ENCODE data around the gene ELOVL2. TPM values are rescaled to one million over a fixed set of nuclear protein-coding genes. Genes with fewer than 3 reads are reported as not detected.

The ELOVL2 gene
- total RNA-seq, 1 experiment from 2014 or later: 0.07 TPM

- H3K4me1 ChIP-seq (ENCODE audit: control insufficient read depth in 1 of 2, insufficient read depth in 2 of 2, low read length in 2 of 2): peaks cover 0 to 7% of the 10 kb centered on the region in 2 experiments; a peak in 1 of 4 replicates
- no peak overlapping the region for H3K4me2 ChIP-seq (ENCODE audit: low read length)
- intact Hi-C loops (cut with micrococcal nuclease): no loop called here
- no peak for TF ChIP-seq CBX3 (IDR thresholded peaks at IDR 0.05; ENCODE audit: low read depth)
- no peak for TF ChIP-seq SRF (IDR thresholded peaks at IDR 0.05; ENCODE audit: low read depth)
- no peak for TF ChIP-seq YY1 (IDR thresholded peaks at IDR 0.05; ENCODE audit: extremely low read depth, insufficient replicate concordance, low read depth, low read length)
- TF ChIP-seq CTCF (IDR thresholded peaks at IDR 0.05 in 2 of 3, conservative IDR thresholded peaks at IDR 0.05 in 1 of 3; ENCODE audit: borderline replicate concordance in 1 of 3, insufficient read depth in 1 of 3, low read depth in 2 of 3, low read length in 2 of 3): no peak
- TF ChIP-seq ZBTB33 (IDR thresholded peaks at IDR 0.05; ENCODE audit: extremely low read depth, insufficient replicate concordance, low read length): no peak
- no peak for TF ChIP-seq POLR2A (IDR thresholded peaks at IDR 0.05; ENCODE audit: borderline replicate concordance, extremely low read depth, insufficient read depth, insufficient read length)
- TF ChIP-seq TCF7L2 (IDR thresholded peaks at IDR 0.05; ENCODE audit: borderline replicate concordance, extremely low read depth, insufficient read depth, insufficient read length): no peak
- TF ChIP-seq FOSL1 (IDR thresholded peaks at IDR 0.05; ENCODE audit: low read depth): no peak
- no peak for TF ChIP-seq SIN3A (IDR thresholded peaks at IDR 0.05; ENCODE audit: low read depth)
- TF ChIP-seq EGR1 (IDR thresholded peaks at IDR 0.05; ENCODE audit: low read depth): no peak
- no peak for TF ChIP-seq JUND (IDR thresholded peaks at IDR 0.05)
- no peak for TF ChIP-seq RAD21 (IDR thresholded peaks at IDR 0.05; ENCODE audit: low read depth)
- no peak for TF ChIP-seq MAX (IDR thresholded peaks at IDR 0.05)
- H3K9ac ChIP-seq (ENCODE audit: low read length): no peak overlapping the region
- H3K9me2 ChIP-seq (ENCODE audit: insufficient read depth): no peaks in the 10 kb centered on the region
- ChIA-PET CTCF (no interaction called here), POLR2A (no interaction called here), RAD21 (ENCODE audit: low non-redundant PET in 1 of 2, low total read pairs in 2 of 2, uncharacterized antibody in 2 of 2, unreplicated experiment in 2 of 2) (no interaction called here)
- H3K9me3 ChIP-seq (ENCODE audit: control insufficient read depth in 1 of 2, insufficient read depth in 1 of 2, low read depth in 1 of 2, low read length in 2 of 2): no peaks in the 10 kb centered on the region
- no TSS peak for BruUV-seq (replicated peaks)
- H4K20me1 ChIP-seq (ENCODE audit: insufficient read depth): no peaks in the 10 kb centered on the region
- H3K27ac ChIP-seq (ENCODE audit: low read depth, low read length): no peak overlapping the region
- ATAC-seq (no peak), DNase-seq (ENCODE audit: low read depth, low spot score) (no peak)
- H3K27me3 ChIP-seq (ENCODE audit: insufficient read depth, low read length): no peaks in the 10 kb centered on the region
- no peak overlapping the region for H3K4me3 ChIP-seq (replicated peaks in 1 of 2; ENCODE audit: low read depth in 1 of 2, low read length in 2 of 2)
- peak overlapping the region; percentile 7 for H2AFZ ChIP-seq (ENCODE audit: low read depth, low read length, poor library complexity, severe bottlenecking)
- H3K79me2 ChIP-seq (ENCODE audit: insufficient read depth, low read length): no peaks in the 10 kb centered on the region
- no peaks in the 10 kb centered on the region for H3K36me3 ChIP-seq (ENCODE audit: control insufficient read depth in 1 of 2, insufficient read depth in 2 of 2, low read length in 2 of 2)
Observed at GRCh38 chr6:11036351-11036740, 7.8 kb downstream of the ELOVL2 start.
